ENCODE measurements around the gene VENTX.
"Not testable (repeated sequence)": the region's sequence is repeated elsewhere in the genome, so short reads cannot be mapped to it uniquely, and the experiment has no call there.

Gene VENTX

DNA sequence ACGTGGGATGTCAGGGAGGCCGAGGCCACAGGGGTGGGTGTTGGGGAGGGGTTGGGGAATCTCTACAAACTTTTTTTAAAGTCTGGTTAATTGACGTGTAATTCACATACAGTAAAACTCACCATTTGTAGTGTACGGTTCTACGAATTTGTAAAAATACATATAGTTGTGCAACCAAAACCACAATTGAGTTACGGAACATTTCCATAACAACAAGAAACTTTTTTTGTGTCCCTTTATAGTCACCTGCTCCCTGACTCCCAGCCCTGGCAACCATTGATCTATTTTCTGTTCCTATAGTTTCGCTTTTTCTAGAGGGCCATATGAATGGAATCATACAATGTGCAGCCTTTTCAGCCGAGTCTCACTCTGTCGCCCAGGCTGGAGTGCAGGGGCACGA is 2.9 kb upstream of the VENTX start:
- not testable (repeated sequence) for DNase-seq (ENCODE audit: extremely low read depth in 1 of 2, low read depth in 1 of 2)

DNA sequence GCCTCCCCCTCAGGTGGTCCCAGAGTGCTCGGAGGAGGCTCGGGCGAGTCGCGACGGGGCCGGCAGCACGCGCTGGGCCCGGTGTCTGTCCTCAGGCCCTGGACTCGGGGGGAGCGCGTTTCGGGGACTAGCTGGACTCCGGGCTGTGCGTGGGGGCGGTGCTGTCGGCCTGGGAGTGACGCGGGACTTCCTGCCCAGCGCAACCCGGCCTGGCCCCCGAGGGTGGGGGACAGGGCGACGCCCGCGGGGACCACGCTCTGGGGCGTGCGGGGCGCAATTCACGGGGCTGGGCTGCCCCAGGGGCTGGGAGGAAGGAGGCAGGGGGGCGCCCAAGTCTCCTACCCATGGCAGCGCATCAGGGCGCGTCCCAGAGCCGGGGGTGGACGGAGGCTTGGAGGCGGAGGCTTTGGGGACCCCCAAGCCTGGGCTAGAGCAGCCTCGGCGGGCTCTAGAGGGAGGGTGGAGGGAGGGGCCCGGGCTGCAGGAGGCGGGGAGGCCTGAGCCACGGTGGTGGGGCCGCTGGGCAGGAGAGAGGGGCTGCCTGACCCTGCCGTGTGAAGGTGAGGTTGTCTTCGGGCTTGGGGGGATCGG is 2.3 kb upstream of the VENTX start:
- no peak for DNase-seq (ENCODE audit: extremely low read depth in 1 of 2, low read depth in 1 of 2)

DNA sequence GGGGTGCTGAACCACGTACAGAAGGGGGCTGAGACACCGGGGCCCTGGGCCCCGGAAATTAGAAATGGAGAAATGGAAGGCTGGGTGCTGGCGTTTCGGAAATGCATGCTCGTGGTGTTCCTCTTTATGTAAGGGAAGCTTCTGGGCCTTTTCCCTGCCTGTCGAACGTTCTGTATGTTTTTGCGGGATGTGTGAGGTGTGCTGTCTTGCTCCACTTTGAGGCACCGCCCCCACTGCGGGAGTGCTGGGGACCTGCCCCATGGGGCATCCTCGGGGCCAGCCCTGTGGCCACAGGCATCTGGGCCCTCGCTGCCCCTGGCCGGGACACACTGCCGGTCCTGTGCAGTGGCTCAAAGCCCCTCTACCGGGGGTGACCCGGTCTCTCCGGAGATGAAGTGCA is 1.7 kb upstream of the VENTX start:
- no peak for DNase-seq (ENCODE audit: extremely low read depth in 1 of 2, low read depth in 1 of 2)

DNA sequence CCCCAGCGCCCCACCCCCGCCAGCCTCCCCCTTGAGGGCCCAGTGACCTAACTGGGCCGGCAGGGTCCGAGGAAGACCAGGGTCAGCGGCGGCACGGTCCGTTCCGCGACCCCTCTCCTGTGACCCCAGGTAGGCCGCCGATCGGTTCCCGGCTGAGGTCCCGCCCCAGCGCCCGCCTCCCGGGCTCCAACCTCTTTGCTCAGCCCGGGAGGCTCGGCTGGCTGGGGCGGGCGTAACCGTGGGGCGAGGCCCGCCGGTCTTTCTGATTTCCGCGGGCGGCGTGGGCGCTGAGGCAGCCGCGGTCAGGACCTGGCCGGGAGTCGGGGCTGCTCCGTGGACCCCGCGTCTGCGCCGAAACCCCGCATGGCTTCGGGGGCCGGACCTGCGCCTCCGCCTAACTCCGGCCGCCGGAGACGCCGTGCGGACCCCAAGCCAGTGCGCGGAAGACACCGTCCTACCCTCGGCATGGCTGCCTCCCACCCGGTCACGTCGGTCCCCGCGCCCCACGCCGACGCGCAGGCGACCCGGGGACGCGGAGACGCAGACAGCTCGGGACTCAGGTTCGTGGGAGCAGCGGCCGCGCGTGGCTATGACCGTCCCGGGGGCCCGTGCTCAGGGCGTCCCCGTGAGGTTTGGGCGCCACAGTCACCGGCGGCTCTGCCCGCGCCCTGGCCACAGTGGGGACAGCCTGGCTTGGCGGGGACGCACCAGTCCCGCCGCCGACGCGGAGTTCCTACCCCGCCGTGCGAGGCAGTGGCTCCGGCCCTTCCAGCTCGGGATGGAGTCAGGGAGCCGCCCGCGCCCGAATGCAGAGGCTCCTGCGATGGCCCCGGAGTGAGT is 1.0 kb upstream of the VENTX start:
- DNase-seq (ENCODE audit: extremely low read depth in 1 of 2, low read depth in 1 of 2) = no peak

DNA sequence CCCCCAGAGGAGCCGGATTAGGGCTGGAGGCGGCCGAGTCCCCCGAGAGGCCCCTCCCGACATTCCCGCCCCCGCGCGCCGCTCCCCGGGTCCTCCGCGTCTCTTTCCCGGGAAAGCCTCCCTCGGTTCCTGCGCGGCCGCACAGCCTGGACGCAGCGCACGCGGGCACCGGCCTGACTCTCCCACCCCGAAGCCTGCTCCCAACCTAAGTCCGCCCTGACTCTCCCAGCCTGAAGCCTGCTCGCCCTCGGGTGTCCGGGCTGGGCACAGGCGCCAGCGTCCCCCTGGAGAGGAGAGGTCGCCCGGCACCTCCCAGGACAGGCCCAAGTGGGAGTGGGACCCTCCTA is 441 bp upstream of the VENTX start:
- no peak for DNase-seq (ENCODE audit: extremely low read depth in 1 of 2, low read depth in 1 of 2)

DNA sequence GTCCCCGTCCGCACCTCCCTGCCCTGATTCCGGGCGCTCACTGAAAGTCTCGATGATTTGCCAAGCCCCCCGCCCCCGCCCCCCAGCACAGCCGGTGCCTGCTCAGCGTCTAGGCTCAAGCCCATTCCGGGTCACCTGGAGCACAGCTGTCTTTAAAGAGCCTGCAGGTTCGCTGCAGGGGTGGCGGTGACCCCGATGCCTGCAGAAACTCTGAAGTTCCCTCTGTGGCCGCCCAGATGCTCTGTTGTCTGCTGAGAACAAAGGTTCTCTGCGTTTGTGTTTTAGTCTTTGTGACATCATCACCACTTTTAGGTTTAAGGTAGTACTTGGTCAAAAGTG is 780 bp downstream of the VENTX start:
- DNase-seq (ENCODE audit: extremely low read depth in 1 of 2, low read depth in 1 of 2) = no peak

DNA sequence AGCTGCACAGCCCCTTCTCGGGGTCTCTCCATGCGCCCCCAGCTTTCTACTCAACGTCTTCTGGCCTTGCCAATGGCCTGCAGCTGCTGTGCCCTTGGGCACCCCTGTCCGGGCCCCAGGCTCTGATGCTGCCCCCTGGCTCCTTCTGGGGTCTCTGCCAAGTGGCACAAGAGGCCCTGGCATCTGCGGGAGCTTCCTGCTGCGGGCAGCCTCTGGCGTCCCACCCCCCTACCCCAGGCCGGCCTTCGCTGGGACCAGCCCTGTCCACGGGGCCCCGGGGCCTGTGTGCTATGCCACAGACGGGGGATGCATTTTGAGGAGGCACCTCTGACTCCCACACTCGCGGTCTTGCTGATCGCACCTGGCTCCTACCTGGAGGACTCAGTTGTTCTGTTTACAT is 2.3 kb downstream of the VENTX start:
- DNase-seq (ENCODE audit: extremely low read depth in 1 of 2, low read depth in 1 of 2) = no peak

DNA sequence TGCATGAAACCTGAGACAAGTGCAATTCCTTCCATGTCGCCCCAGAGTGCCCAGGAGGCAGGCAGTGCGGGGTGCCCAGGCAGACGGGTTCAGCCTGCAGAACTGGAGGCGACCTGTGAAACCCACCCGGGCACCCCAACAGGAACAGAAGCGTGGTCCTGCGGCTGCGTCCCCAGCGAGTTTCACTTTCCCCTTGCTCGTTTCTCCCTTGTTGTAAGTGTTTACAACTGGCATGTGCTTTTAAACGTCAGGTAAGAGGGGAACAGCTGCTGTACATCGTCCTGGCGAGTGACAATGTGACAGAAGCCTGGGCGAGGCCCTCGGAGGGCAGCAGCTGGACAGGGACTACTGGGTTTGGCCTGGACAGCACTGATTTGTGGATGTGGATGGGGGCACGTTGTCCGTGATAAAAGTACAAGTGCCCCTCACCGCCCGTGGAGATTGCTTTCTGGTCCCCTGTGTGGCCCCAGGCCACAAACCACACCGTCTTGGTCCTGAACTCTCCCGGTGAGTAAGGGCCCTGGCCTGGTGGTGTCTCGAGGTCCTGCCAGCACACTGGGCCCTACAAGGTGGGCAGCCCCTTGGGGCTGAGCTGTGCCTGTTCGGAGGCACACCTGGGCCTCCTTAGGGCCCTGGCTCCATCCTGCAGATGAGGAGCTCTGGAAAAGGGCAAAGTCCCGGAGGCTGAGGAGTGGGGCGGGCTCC is 4.0 kb downstream of the VENTX start:
- DNase-seq (ENCODE audit: extremely low read depth in 1 of 2, low read depth in 1 of 2) = no peak

DNA sequence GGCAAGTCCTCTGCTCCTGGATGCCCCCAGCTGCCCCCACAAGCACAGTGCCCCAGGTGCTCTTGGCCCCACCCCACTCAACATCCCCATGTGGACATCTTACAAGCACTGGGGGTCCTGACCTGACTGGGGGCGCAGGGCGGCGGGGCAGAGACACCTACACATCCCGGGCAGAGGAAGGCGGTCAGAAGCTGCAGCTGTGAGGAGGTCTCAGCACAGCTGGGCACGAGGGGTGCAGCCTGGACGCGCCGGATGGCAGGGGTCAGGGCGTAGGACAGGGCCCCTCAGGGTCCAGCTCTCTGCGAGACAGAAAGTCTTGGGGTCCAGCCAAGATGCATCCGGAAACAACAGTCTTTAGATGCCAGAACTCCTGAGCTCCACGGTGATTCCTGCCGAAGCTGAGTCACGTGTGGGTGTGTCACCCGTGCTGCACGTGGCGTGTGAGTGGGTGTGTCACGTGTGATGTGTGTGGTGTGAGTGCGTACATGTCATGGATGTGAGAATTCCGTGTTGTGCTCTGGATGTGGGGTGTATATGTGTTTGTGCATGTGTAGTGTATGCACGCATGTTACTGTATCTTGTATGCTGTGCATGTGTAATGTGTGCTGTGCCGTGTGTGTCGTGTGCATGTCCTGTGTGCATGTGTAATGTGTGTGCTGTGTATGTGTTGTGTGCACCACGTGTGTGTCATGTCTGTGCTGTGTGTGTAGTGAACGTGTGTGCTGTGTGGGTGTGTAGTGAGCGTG is 5.1 kb downstream of the VENTX start:
- DNase-seq (ENCODE audit: extremely low read depth in 1 of 2, low read depth in 1 of 2) = no peak

DNA sequence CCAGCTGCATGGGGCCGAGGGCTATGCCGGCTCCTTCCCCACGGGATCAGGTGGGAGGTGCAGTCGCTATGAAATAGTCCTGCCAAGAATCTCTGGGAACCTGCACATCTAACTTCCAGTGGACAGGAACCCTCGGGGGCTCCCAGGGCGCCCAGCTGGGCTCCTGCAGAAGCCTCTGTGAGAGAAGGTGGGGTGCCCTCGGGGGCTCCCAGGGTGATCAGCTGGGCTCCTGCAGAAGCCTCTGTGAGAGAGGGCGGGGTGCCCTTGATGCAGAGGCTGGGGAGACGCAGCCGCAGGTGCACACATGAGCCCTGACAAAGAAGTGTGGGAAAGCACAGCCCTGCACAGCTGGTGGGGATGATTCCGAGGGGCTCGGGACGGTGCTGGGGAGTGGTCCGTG is 5.9 kb downstream of the VENTX start:
- no peak for DNase-seq (ENCODE audit: extremely low read depth in 1 of 2, low read depth in 1 of 2)

DNA sequence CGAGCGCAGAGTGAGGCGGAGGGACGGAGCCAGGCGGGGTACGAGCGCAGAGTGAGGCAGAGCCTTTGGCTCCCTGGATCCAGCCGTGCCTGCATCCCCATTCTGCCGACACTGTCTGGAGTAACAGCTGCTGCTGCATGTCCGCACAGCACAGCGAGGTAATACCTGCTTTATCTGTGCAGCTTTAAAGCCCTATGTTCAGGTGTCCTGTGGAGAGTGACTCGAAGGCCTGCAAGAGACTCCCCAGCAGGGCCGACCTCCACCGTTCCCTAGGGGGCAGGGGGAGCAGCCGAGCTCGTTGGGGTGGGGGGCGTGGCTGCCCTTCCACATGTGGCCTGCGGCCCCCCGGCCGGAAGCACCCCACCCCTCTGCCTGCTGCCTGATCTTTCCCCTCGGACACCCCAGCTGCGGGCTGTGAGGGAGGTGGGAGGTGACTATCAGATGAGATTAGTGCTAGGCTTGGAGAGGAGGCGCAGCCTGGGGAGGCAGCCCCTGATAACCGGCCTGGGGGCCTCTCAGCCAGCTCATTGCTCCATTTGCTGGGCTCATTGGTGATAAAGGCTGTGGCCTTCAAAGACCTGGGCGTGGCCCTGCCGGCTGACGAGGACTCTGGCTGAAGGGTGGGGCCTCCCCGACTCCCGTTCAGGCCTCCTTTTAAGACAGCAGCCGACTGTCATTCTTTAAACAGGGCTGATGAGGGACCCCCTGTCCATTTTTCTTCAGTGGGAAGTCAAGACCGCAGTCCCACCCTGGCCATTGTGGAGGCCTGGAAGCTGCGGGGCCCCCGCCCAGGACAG is 8.0 kb downstream of the VENTX start:
- DNase-seq (ENCODE audit: extremely low read depth in 1 of 2, low read depth in 1 of 2) = no peak

DNA sequence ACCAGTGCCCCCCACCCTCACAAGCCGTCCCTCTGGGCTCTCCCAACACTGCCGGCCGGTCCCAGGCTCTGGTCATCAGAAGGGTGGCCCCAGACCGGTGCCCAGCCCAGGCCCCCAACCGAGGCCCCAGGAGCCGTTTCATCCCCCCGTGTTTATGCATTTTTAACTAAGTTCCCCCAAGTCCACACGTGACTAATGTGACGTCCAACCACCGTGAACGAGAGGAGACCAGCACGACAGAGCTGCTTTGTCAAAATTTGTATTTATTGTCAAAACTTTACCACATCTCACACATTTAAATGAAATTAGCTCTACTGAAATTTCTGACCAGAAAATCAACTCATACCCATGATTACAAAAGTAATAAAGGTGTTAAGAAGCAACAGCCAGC is 8.6 kb downstream of the VENTX start:
- no peak for DNase-seq (ENCODE audit: extremely low read depth in 1 of 2, low read depth in 1 of 2)

DNA sequence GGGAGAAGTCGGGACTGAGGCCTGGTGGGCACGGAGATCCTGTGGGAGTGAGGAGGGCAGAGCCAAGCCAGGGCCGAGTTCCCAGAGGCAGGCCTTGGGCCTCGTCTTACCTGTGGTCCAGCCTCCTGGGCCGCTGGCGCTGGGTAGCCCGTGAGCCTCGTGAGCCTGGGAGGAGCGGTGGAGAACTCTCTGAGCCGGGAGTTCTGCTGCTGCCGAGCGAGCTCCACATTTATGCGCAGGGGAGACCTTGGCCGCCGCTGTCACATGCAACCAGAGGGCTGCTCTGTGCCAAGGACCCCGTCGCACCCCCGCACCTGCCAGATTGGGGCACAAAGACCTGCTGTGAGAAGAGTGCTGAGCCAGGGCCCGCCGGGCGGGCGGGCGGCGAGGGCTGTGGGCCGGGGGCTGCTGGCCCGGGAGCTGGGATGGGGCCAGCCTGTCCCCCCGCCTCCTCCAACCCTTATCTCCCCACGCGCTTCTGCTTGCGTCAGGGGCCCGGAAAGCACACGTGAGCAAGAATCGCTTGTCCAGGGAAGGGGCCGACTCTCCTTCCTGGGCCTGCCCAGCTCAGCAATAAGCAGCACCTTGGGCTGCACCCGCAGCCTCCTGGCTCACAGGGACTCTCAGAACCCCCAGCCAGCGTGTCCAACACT is 10.2 kb downstream of the VENTX start:
- DNase-seq (ENCODE audit: extremely low read depth in 1 of 2, low read depth in 1 of 2) = no peak

DNA sequence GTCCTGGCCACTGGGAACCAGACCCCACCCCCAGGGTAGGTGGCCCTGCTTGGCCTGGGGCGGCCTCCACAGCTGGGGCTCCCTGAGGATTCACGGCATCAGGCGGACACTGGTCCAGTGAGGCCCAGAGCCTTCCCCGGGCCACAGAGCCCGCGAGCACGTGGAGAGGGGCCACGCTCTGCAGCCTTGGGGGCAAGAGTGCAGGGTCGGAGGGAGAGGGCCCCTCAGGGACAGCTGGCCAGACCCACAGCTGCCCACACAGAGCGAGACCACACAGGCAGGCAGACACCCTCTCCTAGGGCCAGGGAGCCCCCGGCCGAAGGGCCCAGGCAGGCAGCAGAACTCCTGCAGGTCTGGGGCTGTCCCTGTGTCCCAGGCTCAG is 10.7 kb downstream of the VENTX start:
- no peak for DNase-seq (ENCODE audit: extremely low read depth in 1 of 2, low read depth in 1 of 2)

DNA sequence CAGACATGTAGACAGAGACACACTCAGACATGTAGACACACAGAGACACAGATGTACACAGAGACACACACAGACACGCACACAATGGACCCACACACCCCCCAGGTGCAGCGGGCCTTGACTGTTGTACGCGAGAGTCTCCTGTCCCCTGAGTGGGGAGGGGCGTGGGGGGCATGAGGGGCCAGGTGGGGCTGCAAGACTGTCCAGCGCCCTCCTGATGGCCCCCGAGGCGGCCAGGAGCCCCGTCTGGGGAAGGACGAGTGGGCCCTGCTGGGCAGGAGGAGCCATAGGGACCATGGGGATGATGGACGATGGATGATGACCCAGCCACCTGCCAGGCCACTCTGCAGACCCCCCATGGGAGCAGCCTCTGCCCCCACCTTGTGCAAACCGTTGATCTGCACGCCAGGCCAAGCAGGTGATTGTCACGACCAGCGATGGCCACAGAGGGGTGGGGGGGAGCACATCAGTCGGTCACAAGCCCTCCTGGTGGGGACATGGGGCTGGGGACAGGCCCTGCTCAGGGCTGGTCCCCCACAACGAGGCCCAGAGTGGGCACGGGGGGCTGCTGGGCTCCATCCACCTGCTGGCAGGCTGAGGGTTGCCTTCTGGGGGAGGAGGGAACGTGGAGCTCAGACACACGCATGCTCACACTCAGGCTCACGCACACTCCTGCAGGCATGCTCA is 11.6 kb downstream of the VENTX start:
- no peak for DNase-seq (ENCODE audit: extremely low read depth in 1 of 2, low read depth in 1 of 2)

DNA sequence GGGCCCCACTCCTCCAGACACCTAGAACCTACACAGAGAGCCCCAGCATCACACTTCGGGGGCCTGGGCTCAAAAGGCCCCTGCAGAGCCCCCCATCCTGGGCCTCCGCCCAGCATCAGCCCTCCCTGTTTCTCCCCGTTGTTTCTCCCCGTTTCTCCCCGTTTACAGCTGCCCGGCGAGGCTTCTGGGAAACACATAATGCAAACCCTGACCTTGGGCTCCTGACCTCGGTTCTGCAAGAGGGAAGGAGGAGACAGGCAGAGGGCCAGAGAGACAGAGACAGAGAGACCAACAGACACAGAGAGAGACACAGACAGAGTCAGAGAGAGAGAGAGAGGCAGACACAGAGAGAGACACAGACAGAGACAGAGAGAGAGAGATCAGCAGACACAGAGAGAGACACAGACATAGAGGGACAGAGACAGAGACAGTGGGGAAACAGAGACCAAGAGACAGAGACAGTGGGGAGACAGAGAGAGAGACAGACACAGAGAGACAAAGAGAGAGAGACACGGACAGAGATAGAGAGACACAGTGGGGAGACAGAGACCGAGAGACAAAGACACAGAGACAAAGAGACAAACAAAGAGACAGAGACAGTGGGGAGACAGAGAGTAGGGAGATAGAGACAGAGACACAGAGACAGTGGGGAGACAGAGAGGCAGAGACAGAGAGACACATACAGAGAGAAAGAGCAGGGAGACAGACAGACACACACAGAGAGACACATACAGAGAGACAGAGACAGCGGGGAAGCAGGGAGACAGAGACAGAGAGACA is 12.5 kb downstream of the VENTX start:
- DNase-seq (ENCODE audit: extremely low read depth in 1 of 2, low read depth in 1 of 2) = no peak

DNA sequence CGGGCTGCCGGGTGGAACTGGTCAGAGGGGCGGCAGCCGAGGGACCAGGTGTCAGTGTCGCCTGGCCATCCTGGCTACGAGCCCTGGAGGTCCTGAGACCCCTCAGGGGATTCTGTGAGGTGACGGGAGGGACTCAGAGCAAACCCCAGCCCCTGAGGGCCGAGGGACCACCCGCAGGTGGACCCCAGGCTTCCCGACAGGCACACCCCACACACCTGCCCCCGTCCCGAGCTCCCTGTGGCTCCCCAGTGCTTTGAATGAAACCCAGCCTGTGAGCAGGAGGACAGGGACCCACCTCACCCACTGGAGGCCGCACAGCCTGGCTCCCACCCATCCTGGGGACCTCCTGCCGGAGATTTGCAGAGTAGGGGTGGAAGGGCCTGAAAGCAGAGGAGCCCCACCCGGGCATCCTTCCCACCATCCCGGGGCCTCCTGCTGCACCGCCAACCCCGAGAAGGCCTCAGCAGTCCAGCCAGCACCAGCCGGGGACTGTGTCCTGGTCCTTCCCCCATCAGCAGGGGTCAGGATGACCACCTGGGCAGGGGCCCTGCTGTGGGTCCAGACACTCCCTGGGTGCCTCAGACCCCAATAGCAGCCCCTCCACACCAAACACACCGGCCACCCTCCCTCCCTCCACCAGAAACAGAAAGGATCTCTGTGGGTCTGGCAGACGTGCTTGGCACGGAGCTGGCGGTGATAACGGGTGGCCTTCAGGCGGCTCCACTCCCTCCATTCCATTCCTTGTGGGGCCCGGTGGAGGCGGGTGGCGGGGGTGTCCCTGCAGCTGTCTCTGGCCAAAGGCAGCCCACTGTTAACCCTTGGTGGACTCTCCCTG is 13.9 kb downstream of the VENTX start:
- DNase-seq (ENCODE audit: extremely low read depth in 1 of 2, low read depth in 1 of 2) = no peak

DNA sequence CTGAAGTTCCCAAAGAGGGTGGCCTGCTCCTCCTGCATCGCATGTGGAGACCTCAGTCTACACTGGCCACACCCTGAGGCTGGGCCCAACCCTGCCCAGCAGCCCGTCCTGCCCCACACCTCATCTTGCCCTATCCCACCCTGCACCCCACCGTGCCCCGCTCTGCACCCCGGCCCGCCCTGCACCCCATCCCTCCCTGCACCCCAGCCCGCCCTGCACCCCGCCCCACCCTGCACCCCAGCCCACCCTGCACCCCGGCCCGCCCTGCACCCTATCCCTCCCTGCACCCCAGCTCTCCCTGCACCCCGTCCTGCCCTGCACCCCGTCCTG is 14.5 kb downstream of the VENTX start:
- DNase-seq (ENCODE audit: extremely low read depth in 1 of 2, low read depth in 1 of 2) = no peak
